A673 (cell line): ENCODE results near the gene MUC16.

Experiments used
- EZH2 ChIP-seq: fragments of 200-600 bp; sonication (generic); IDR thresholded peaks from 2 replicates; pipeline ENCODE4 v1.6.1; 2017; ENCODE audit warnings: borderline replicate concordance, low read depth, mild to moderate bottlenecking, mixed read lengths, antibody characterized with exemption, low read length; ENCODE audit not compliant: poor library complexity, severe bottlenecking
- TF ChIP-seq, protein P1 (sequence below): fragments of 300-800, 200-600 bp; sonication (generic); conservative IDR thresholded peaks from 2 replicates; pipeline ENCODE4 v1.5.1; 2017; ENCODE audit warnings: low read depth, mild to moderate bottlenecking, antibody characterized with exemption, low read length, moderate library complexity, mixed read lengths

DNA sequence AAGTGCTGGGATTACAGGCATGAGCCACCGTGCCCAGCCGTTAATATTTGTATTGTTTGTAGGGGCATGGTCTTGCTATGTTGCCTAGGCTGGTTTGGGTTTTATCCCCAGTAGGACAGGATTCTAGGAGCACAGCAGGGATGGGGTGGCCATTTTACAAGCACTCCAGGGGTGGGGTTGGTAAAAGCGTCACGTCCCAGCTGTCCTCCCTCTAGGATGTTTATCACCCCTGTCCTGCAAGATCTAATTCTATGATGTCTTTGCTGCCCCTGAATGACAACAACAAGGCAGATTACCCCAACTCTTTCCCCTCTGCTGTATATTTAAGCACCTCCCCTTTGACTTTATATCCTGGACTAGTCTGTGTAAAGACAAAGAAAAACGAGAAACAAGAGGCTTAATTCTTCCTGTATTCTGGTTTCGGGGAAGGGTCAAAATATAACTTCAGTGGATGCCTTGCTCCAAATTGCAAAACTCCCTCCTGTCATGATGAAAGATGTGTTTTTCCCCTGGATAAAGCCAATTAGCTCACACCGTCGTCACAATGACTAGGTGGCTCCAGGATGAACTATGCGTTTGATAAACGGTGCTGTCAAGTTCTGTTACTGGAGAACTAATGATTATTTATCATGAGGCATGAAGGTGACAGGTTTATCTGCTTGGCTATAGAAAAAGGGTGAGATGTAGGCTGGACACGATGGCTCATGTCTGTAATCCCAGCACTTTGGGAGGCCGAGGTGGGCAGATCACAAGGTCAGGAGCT, 48.9 kb upstream of the MUC16 start:
- TF ChIP-seq EZH2 = no peak
- TF ChIP-seq, protein P1, sequence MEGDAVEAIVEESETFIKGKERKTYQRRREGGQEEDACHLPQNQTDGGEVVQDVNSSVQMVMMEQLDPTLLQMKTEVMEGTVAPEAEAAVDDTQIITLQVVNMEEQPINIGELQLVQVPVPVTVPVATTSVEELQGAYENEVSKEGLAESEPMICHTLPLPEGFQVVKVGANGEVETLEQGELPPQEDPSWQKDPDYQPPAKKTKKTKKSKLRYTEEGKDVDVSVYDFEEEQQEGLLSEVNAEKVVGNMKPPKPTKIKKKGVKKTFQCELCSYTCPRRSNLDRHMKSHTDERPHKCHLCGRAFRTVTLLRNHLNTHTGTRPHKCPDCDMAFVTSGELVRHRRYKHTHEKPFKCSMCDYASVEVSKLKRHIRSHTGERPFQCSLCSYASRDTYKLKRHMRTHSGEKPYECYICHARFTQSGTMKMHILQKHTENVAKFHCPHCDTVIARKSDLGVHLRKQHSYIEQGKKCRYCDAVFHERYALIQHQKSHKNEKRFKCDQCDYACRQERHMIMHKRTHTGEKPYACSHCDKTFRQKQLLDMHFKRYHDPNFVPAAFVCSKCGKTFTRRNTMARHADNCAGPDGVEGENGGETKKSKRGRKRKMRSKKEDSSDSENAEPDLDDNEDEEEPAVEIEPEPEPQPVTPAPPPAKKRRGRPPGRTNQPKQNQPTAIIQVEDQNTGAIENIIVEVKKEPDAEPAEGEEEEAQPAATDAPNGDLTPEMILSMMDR = no peak
